CD4-positive, alpha-beta T cell treated with Interleukin-12 subunit alpha and Interleukin-12 subunit beta, for 1 hour (primary cell): Measurements from ENCODE around the gene SMIM29.
"Not testable (repeated sequence)": the region's sequence is repeated elsewhere in the genome, so short reads cannot be mapped to it uniquely, and the experiment has no call there.

ENCODE experiments used
- DNase-seq: peaks from one replicate; pipeline ENCODE4 v3.0.0-alpha.2; 2020

The SMIM29 gene

GRCh38 chr6:34267746-34268145 lies 18.9 kb upstream of the SMIM29 start:
- no peak for DNase-seq

GRCh38 chr6:34263484-34263883 lies 14.7 kb upstream of the SMIM29 start:
- not testable (repeated sequence) for DNase-seq

- no peak for DNase-seq
These were observed 11.9 kb upstream of the SMIM29 start for GRCh38 chr6:34260576-34261267.

- no peak for DNase-seq
These were observed 10.8 kb upstream of the SMIM29 start for GRCh38 chr6:34259529-34260069.

- DNase-seq, result not testable (repeated sequence)
These were observed 3.6 kb upstream of the SMIM29 start for GRCh38 chr6:34252395-34252794.

GRCh38 chr6:34249469-34250261 lies 859 bp upstream of the SMIM29 start:
- DNase-seq, result no peak

GRCh38 chr6:34248198-34248726 lies 544 bp downstream of the SMIM29 start:
- peak; percentile 58 for DNase-seq

- no peak for DNase-seq
These were observed 1.2 kb downstream of the SMIM29 start for GRCh38 chr6:34247481-34248197.

GRCh38 chr6:34246563-34247391 lies 2.0 kb downstream of the SMIM29 start:
- DNase-seq, result peak; percentile 65

- DNase-seq, result no peak
These were observed 2.6 kb downstream of the SMIM29 start for GRCh38 chr6:34246249-34246562.

GRCh38 chr6:34245761-34246140 lies 3.1 kb downstream of the SMIM29 start:
- not testable (repeated sequence) for DNase-seq

- DNase-seq, result not testable (repeated sequence)
These were observed 3.6 kb downstream of the SMIM29 start for GRCh38 chr6:34245032-34245760.

GRCh38 chr6:34243901-34244884 lies 4.6 kb downstream of the SMIM29 start:
- DNase-seq, result no peak

GRCh38 chr6:34243131-34243771 lies 5.6 kb downstream of the SMIM29 start:
- no peak for DNase-seq

GRCh38 chr6:34242252-34243130 lies 6.3 kb downstream of the SMIM29 start:
- DNase-seq, result no peak

- DNase-seq, result no peak
These were observed 7.2 kb downstream of the SMIM29 start for GRCh38 chr6:34241351-34242215.

GRCh38 chr6:34240329-34241248 lies 8.2 kb downstream of the SMIM29 start:
- DNase-seq, result no peak
